GM19239 (cell line): Measurements from ENCODE around the gene RICTOR.

ENCODE experiments used
- DNase-seq: peaks from one replicate; pipeline ENCODE4 v3.0.0; 2011; ENCODE audit warnings: low spot score; ENCODE audit not compliant: insufficient read length
- FAIRE-seq: peaks from 2 replicates; lab custom pipeline; 2011; peaks lifted over from hg19 to GRCh38; lab: Jason Lieb, UNC

Gene RICTOR

GRCh38 chr5:38905516-38905915, 168.7 kb downstream of the RICTOR start:
- DNase-seq (no peak), FAIRE-seq (no peak)

- DNase-seq = no peak
- no peak for FAIRE-seq
Observed at GRCh38 chr5:38899936-38900335, 174.3 kb downstream of the RICTOR start.

- no peak for DNase-seq
- FAIRE-seq = no peak
Observed at GRCh38 chr5:38896760-38897159, 177.4 kb downstream of the RICTOR start.

- FAIRE-seq = no peak
- no peak for DNase-seq
Observed at GRCh38 chr5:38892363-38892762, 181.8 kb downstream of the RICTOR start.

GRCh38 chr5:38891563-38891962, 182.6 kb downstream of the RICTOR start:
- DNase-seq (no peak), FAIRE-seq (no peak)

- FAIRE-seq (no peak), DNase-seq (no peak)
Observed at GRCh38 chr5:38889424-38889823, 184.8 kb downstream of the RICTOR start.

GRCh38 chr5:38888041-38888440, 186.2 kb downstream of the RICTOR start:
- DNase-seq (no peak), FAIRE-seq (no peak)
